ENCODE measurements around the gene SCPEP1. TPM values are rescaled to one million over a fixed set of nuclear protein-coding genes. Genes with fewer than 3 reads are reported as not detected.
"Not testable (repeated sequence)": the region's sequence is repeated elsewhere in the genome, so short reads cannot be mapped to it uniquely, and the experiment has no call there.

Gene SCPEP1
- total RNA-seq, 6 experiments from 2014 or later, result 9.2 to 35.4 (median 24.8) TPM

- H3K27ac ChIP-seq, result no peak overlapping the region
These were observed 28.3 kb upstream of the SCPEP1 start for GRCh38 chr17:56949595-56949994.

GRCh38 chr17:56956992-56957391 lies 20.9 kb upstream of the SCPEP1 start:
- peaks cover 0 to 9% (median 4%) of the 10 kb centered on the region in 4 donors for H3K4me1 ChIP-seq
- DNase-seq, result no peak
- H3K9me3 ChIP-seq, result no peaks in the 10 kb centered on the region
- H3K27ac ChIP-seq, result no peak overlapping the region
- intact Hi-C loops (cut with DNase I), result no loop called here
- H3K36me3 ChIP-seq, result no peaks in the 10 kb centered on the region
- H3K27me3 ChIP-seq, result no peaks in the 10 kb centered on the region
- no peak for TF ChIP-seq CTCF (IDR thresholded peaks at IDR 0.05)
- TF ChIP-seq POLR2A (IDR thresholded peaks at IDR 0.05), result no peak
- 92% methylated on average over 4 of the region's 5 CpGs for WGBS (ENCODE audit: insufficient coverage, low coverage, low lambda C conversion rate, missing lambda C conversion rate)
- H3K4me3 ChIP-seq, result no peak overlapping the region
- ATAC-seq, result no peak

More at GRCh38 chr17:56949595-56949994, 28.3 kb upstream of the SCPEP1 start:
- no peak for DNase-seq
- no peak for ATAC-seq
- Histone ChIP-seq H3K27me3 (no peaks in the 10 kb centered on the region), H3K9me3 (no peaks in the 10 kb centered on the region), H3K4me1 (no peaks in the 10 kb centered on the region), H3K36me3 (peaks cover 0 to 30% (median 13%) of the 10 kb centered on the region in 4 donors), H3K4me3 (no peak overlapping the region)
- 67% methylated on average over 1 of the region's 3 CpGs for WGBS (ENCODE audit: insufficient coverage, low coverage, low lambda C conversion rate, missing lambda C conversion rate)
- intact Hi-C loops (cut with DNase I), result loop anchor here (10.0 kb wide), 1 partner anchor 135 kb away; no protein-coding TSS in a partner anchor
- TF ChIP-seq POLR2A (IDR thresholded peaks at IDR 0.05) (no peak), CTCF (IDR thresholded peaks at IDR 0.05) (no peak)

GRCh38 chr17:56960596-56961538 lies 17.1 kb upstream of the SCPEP1 start, which contains the start of gene COIL:
TSS of gene COIL (minus strand) at chr17:56961050. CDS start at chr17:56961019, 31 bp downstream.
- H3K9me3 ChIP-seq, result no peaks in the 10 kb centered on the region
- peaks cover 0 to 9% (median 4%) of the 10 kb centered on the region in 4 donors for H3K4me1 ChIP-seq
- peak within 1 kb of the TSS; percentile 59 to 76 (median 71) for H3K4me3 ChIP-seq
- no peaks in the 10 kb centered on the region for H3K27me3 ChIP-seq
- TF ChIP-seq CTCF (IDR thresholded peaks at IDR 0.05) (peak; percentile 99 to 100 (median 99)), POLR2A (IDR thresholded peaks at IDR 0.05) (peak; percentile 33)
- H3K36me3 ChIP-seq, result no peaks in the 10 kb centered on the region
- intact Hi-C loops (cut with DNase I), result no loop called here
- H3K27ac ChIP-seq, result peak within 1 kb of the TSS; percentile 75 to 82 (median 79)
- WGBS (ENCODE audit: insufficient coverage, low coverage, low lambda C conversion rate, missing lambda C conversion rate), result 7% methylated on average over 31 of the region's 59 CpGs
- peak; percentile 100 for ATAC-seq
- DNase-seq, result peak; percentile 92 to 94 (median 94)

- H3K27me3 ChIP-seq; H3K36me3 ChIP-seq; intact Hi-C loops (cut with DNase I); H3K9me3 ChIP-seq; H3K27ac ChIP-seq; DNase-seq; H3K4me1 ChIP-seq; ATAC-seq; H3K4me3 ChIP-seq: not testable (repeated sequence)
- 84% methylated on average over 5 of the region's 9 CpGs for WGBS (ENCODE audit: insufficient coverage, low coverage, low lambda C conversion rate, missing lambda C conversion rate)
These were observed 12.7 kb upstream of the SCPEP1 start for GRCh38 chr17:56965241-56965640.

- ATAC-seq; intact Hi-C loops (cut with DNase I): not testable (repeated sequence)
These were observed 12.2 kb upstream of the SCPEP1 start for GRCh38 chr17:56965681-56966080.

More at GRCh38 chr17:56965681-56966080, 12.2 kb upstream of the SCPEP1 start:
- WGBS (ENCODE audit: insufficient coverage, low coverage, low lambda C conversion rate, missing lambda C conversion rate), result 48% methylated on average over 3 of the region's 6 CpGs
- H3K36me3 ChIP-seq, H3K27ac ChIP-seq, H3K4me3 ChIP-seq, DNase-seq, H3K9me3 ChIP-seq, H3K27me3 ChIP-seq, H3K4me1 ChIP-seq: not testable (repeated sequence)

Measured in right lobe of liver (tissue), 6 donors.